SU-DHL-6 (cell line): ENCODE results near the gene TMEM184A.

Source experiments
- H2AFZ ChIP-seq: fragments of 200-600 bp; sonication (generic); 2 replicates; pipeline ENCODE4 v1.6.1; 2014; ENCODE audit warnings: low read depth, mild to moderate bottlenecking, moderate library complexity, mixed read lengths, antibody characterized with exemption, low read length; ENCODE audit not compliant: severe bottlenecking
- H3F3A ChIP-seq: fragments of 200-600 bp; shearing (Covaris generic); 2 replicates; pipeline ENCODE4 v1.6.0; 2016; ENCODE audit warnings: antibody characterized with exemption, mild to moderate bottlenecking; ENCODE audit not compliant: insufficient read depth
- H3K27ac ChIP-seq: fragments of 200-600 bp; sonication (generic); 2 replicates; pipeline ENCODE4 v1.5.1; 2016; ENCODE audit warnings: low read depth, mild to moderate bottlenecking, low read length, moderate library complexity, mixed read lengths
- H3K27me3 ChIP-seq: fragments of 200-600 bp; sonication (generic), shearing (Covaris generic); 2 replicates; pipeline ENCODE4 v1.6.0; 2014; ENCODE audit warnings: mild to moderate bottlenecking, low read length
- H3K36me3 ChIP-seq: fragments of 200-600 bp; sonication (generic); 2 replicates; pipeline ENCODE4 v1.6.1; 2014; ENCODE audit warnings: mild to moderate bottlenecking, low read length, mixed read lengths
- H3K4me2 ChIP-seq: fragments of 300-600, 200-600 bp; shearing (Covaris generic), sonication (generic); 2 replicates; pipeline ENCODE4 v1.6.0; 2014; ENCODE audit warnings: low read length, low read depth, mild to moderate bottlenecking; ENCODE audit not compliant: poor library complexity, severe bottlenecking
- H3K4me3 ChIP-seq: fragments of 200-600 bp; sonication (generic); 2 replicates; pipeline ENCODE4 v1.5.1; 2014; ENCODE audit warnings: antibody characterized with exemption, low read length, mild to moderate bottlenecking, mixed read lengths; ENCODE audit not compliant: insufficient read depth, poor library complexity, severe bottlenecking
- H3K79me2 ChIP-seq: fragments of 200-600 bp; sonication (generic); 2 replicates; pipeline ENCODE4 v1.6.1; 2014; ENCODE audit warnings: mild to moderate bottlenecking, low read length, moderate library complexity; ENCODE audit not compliant: insufficient read depth
- H3K9ac ChIP-seq: fragments of 200-600 bp; sonication (generic); 2 replicates; pipeline ENCODE4 v1.7.0; 2014; ENCODE audit warnings: mild to moderate bottlenecking, low read length
- H3K9me2 ChIP-seq: fragments of 200-600 bp; sonication (generic); replicated peaks from 2 replicates; pipeline ENCODE4 v1.6.1; 2014; ENCODE audit warnings: low read length; ENCODE audit not compliant: insufficient read depth
- H3K9me3 ChIP-seq: fragments of 200-600 bp; sonication (generic); 2 replicates; pipeline ENCODE4 v1.6.1; 2014; ENCODE audit warnings: low read length, mixed read lengths; ENCODE audit not compliant: insufficient read depth
- H4K20me1 ChIP-seq: fragments of 200-600 bp; sonication (generic); 2 replicates; pipeline ENCODE4 v1.6.1; 2014; ENCODE audit warnings: low read depth, mild to moderate bottlenecking, antibody characterized with exemption, low read length, moderate library complexity, mixed read lengths
- CTCF ChIP-seq: fragments of 200-600 bp; sonication (generic); IDR thresholded peaks from one replicate; pipeline ENCODE4 v1.5.1; 2017; ENCODE audit warnings: antibody characterized with exemption, mild to moderate bottlenecking, low read length, moderate library complexity; ENCODE audit not compliant: insufficient read depth, poor library complexity, severe bottlenecking
- EZH2phosphoT487 ChIP-seq: fragments of 200-600 bp; sonication (generic), shearing (Covaris generic); conservative IDR thresholded peaks from 2 replicates; pipeline ENCODE4 v1.6.1; 2018; ENCODE audit warnings: mild to moderate bottlenecking, antibody characterized with exemption, low read length, moderate library complexity, mixed read lengths

Gene TMEM184A

GRCh38 chr7:1535701-1536454, 20.1 kb downstream of the TMEM184A start:
- Histone ChIP-seq H3K27me3 (no peaks in the 10 kb centered on the region), H3K4me3 (no peak overlapping the region), H4K20me1 (peaks cover 5% of the 10 kb centered on the region; the same call in 1 of the 2 replicates), H3K36me3 (no peaks in the 10 kb centered on the region), H3K9ac (no peak overlapping the region), H3K9me2 (no peaks in the 10 kb centered on the region), H3K4me2 (no peak overlapping the region), H2AFZ (no peak overlapping the region), H3F3A (0 out of 2 replicates have a peak, but pooled peaks cover 5% of the 10 kb centered on the region), H3K9me3 (no peaks in the 10 kb centered on the region), H3K79me2 (peaks cover 70% of the 10 kb centered on the region), H3K27ac (no peak overlapping the region)
- no peak for TF ChIP-seq CTCF
- no peak for TF ChIP-seq EZH2phosphoT487

- Histone ChIP-seq H2AFZ (no peak overlapping the region), H4K20me1 (peaks cover 5% of the 10 kb centered on the region; the same call in 1 of the 2 replicates), H3K27me3 (no peaks in the 10 kb centered on the region), H3K4me2 (no peak overlapping the region), H3K27ac (no peak overlapping the region), H3K4me3 (no peak overlapping the region), H3K9me3 (no peaks in the 10 kb centered on the region), H3F3A (0 out of 2 replicates have a peak, but pooled peaks cover 5% of the 10 kb centered on the region), H3K79me2 (peaks cover 70% of the 10 kb centered on the region), H3K36me3 (no peaks in the 10 kb centered on the region), H3K9ac (no peak overlapping the region), H3K9me2 (no peaks in the 10 kb centered on the region)
- TF ChIP-seq CTCF (no peak), EZH2phosphoT487 (no peak)
These were observed 20.9 kb downstream of the TMEM184A start for GRCh38 chr7:1535100-1535458.

GRCh38 chr7:1534330-1535099, 21.5 kb downstream of the TMEM184A start:
- Histone ChIP-seq H4K20me1 (peaks cover 5% of the 10 kb centered on the region; the same call in 1 of the 2 replicates), H3K4me2 (no peak overlapping the region), H3K4me3 (no peak overlapping the region), H3K9me2 (no peaks in the 10 kb centered on the region), H3K79me2 (peaks cover 70% of the 10 kb centered on the region), H2AFZ (no peak overlapping the region), H3K9me3 (no peaks in the 10 kb centered on the region), H3K27me3 (no peaks in the 10 kb centered on the region), H3F3A (0 out of 2 replicates have a peak, but pooled peaks cover 5% of the 10 kb centered on the region), H3K27ac (no peak overlapping the region), H3K9ac (no peak overlapping the region), H3K36me3 (no peaks in the 10 kb centered on the region)
- TF ChIP-seq CTCF (no peak), EZH2phosphoT487 (no peak)
